Breast epithelium (tissue), 3 donors: ENCODE measurements around the gene SWAP70.

ENCODE experiments used
- POLR2A ChIP-seq: fragments of 450-650 bp; IDR thresholded peaks from one replicate; pipeline ENCODE4 v1.6.1; 2016; ENCODE audit warnings: antibody characterized with exemption, mild to moderate bottlenecking, moderate library complexity
- POLR2AphosphoS5 ChIP-seq, 3 donors: sonication (generic); formaldehyde crosslinking; IDR thresholded peaks; one replicate each; pipeline ENCODE4 v1.6.1; 2017; ENCODE audit warnings: antibody characterized with exemption in 3 of 3
- TF ChIP-seq, protein P1 (sequence below), 3 donors: fragments of 450-650 bp; IDR thresholded peaks; one replicate each; pipeline ENCODE4 v1.5.1; 2016 to 2017; ENCODE audit warnings: antibody characterized with exemption in 3 of 3, mild to moderate bottlenecking in 3 of 3, moderate library complexity in 3 of 3

DNA sequence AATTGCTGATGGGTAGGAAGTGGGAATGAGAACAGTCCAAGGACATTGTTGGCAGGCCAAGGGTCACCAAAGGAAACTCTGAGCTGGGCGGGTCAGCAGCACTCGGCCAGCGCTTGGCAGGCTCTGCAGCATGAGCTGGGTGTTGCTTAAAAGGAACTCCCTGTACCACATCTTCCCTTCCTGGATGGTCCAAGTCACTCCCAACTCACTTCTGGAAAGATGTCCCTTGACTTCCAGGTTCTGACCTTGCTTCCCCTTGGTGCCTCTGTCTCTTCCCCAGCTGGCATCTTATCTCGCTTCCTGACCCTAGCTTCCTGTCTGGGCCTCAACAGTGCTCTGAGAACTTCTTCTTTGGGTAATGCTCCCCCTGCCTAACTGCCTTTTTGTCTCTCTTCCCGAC, 24.8 kb upstream of the SWAP70 start:
- TF ChIP-seq, protein P1, sequence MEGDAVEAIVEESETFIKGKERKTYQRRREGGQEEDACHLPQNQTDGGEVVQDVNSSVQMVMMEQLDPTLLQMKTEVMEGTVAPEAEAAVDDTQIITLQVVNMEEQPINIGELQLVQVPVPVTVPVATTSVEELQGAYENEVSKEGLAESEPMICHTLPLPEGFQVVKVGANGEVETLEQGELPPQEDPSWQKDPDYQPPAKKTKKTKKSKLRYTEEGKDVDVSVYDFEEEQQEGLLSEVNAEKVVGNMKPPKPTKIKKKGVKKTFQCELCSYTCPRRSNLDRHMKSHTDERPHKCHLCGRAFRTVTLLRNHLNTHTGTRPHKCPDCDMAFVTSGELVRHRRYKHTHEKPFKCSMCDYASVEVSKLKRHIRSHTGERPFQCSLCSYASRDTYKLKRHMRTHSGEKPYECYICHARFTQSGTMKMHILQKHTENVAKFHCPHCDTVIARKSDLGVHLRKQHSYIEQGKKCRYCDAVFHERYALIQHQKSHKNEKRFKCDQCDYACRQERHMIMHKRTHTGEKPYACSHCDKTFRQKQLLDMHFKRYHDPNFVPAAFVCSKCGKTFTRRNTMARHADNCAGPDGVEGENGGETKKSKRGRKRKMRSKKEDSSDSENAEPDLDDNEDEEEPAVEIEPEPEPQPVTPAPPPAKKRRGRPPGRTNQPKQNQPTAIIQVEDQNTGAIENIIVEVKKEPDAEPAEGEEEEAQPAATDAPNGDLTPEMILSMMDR (IDR thresholded peaks at IDR 0.05), result no peak
- TF ChIP-seq POLR2A, result no peak
- peak in 1 of 3 donors; percentile 16 for TF ChIP-seq POLR2AphosphoS5 (IDR thresholded peaks at IDR 0.05)
